HL-60 (cell line): ENCODE data around the gene RBM7.

Source experiments
- DNase-seq, 2 experiments: peaks; one replicate each; pipeline ENCODE4 v3.0.0-alpha.2; 2010 to 2020; ENCODE audit warnings: low read depth in 1 of 2, low spot score in 1 of 2
- H3K27ac ChIP-seq: fragments of 250-450 bp; sonication (Bioruptor Pico); replicated peaks from 2 replicates; pipeline ENCODE4 v1.5.1; 2020; ENCODE audit warnings: mild to moderate bottlenecking, moderate library complexity
- H3K27me3 ChIP-seq: fragments of 250-450 bp; sonication (Bioruptor Pico); 2 replicates; pipeline ENCODE4 v1.5.1; 2021; ENCODE audit warnings: mild to moderate bottlenecking, moderate library complexity; ENCODE audit not compliant: insufficient read depth, poor library complexity, severe bottlenecking
- H3K4me3 ChIP-seq: replicated peaks from 2 replicates; pipeline ENCODE4 v1.5.1; 2011; ENCODE audit warnings: mild to moderate bottlenecking, control low read depth, low read length; ENCODE audit not compliant: insufficient read depth
- CTCF ChIP-seq: IDR thresholded peaks from one replicate; pipeline ENCODE4 v1.5.1; 2011; ENCODE audit warnings: low read length, control low read depth, inconsistent platforms; ENCODE audit not compliant: insufficient read depth
- GABPA ChIP-seq: IDR thresholded peaks from 2 replicates; pipeline ENCODE4 v1.6.1; 2012; ENCODE audit warnings: low read depth
- POLR2AphosphoS5 ChIP-seq: IDR thresholded peaks from 2 replicates; pipeline ENCODE4 v1.6.1; 2012; ENCODE audit warnings: low read depth
- REST ChIP-seq: IDR thresholded peaks from 2 replicates; pipeline ENCODE4 v1.6.1; 2012; ENCODE audit warnings: low read depth; ENCODE audit not compliant: insufficient replicate concordance
- SPI1 ChIP-seq: IDR thresholded peaks from 2 replicates; pipeline ENCODE4 v1.6.1; 2012; ENCODE audit warnings: low read depth, mild to moderate bottlenecking, borderline replicate concordance

Gene RBM7

GRCh38 chr11:114448749-114449482, 48.5 kb downstream of the RBM7 start:
- H3K27me3 ChIP-seq, result no peaks in the 10 kb centered on the region
- H3K4me3 ChIP-seq, result no peak overlapping the region
- no peak overlapping the region for H3K27ac ChIP-seq
- no peak for DNase-seq
- no peak for TF ChIP-seq POLR2AphosphoS5
- no peak for TF ChIP-seq CTCF
- no peak for TF ChIP-seq GABPA
- TF ChIP-seq REST, result no peak
- TF ChIP-seq SPI1, result no peak

GRCh38 chr11:114449845-114450244, 49.4 kb downstream of the RBM7 start:
- no peak for DNase-seq
- H3K27me3 ChIP-seq, result no peaks in the 10 kb centered on the region
- no peak overlapping the region for H3K4me3 ChIP-seq
- H3K27ac ChIP-seq, result no peak overlapping the region
- TF ChIP-seq GABPA (no peak), REST (no peak), CTCF (no peak), POLR2AphosphoS5 (no peak), SPI1 (no peak)

GRCh38 chr11:114452399-114452798, 51.9 kb downstream of the RBM7 start:
- no peak for DNase-seq
- no peak overlapping the region for H3K4me3 ChIP-seq
- TF ChIP-seq CTCF (no peak), SPI1 (no peak), REST (no peak), POLR2AphosphoS5 (no peak), GABPA (no peak)
- no peaks in the 10 kb centered on the region for H3K27me3 ChIP-seq
- H3K27ac ChIP-seq, result no peak overlapping the region
